Uterus (tissue), 4 donors: ENCODE data around the gene LDB3. TPM values are rescaled to one million over a fixed set of nuclear protein-coding genes. Genes with fewer than 3 reads are reported as not detected.

Source experiments
- DNase-seq, 2 donors: peaks; one replicate each; pipeline ENCODE4 v3.0.0-alpha.2; 2019 to 2020
- H3K27ac ChIP-seq, 2 donors: fragments of 200-600 bp; sonication (generic); 1 replicate in 1 of 2; 2 replicates in 1 of 2; pipeline ENCODE4 v1.5.1; 2016 to 2018
- H3K27me3 ChIP-seq, 2 donors: fragments of 200-600 bp; sonication (generic); one replicate each; pipeline ENCODE4 v1.5.1; 2018 to 2019; ENCODE audit warnings: control low read depth in 1 of 2
- H3K36me3 ChIP-seq, 2 donors: fragments of 200-600 bp; sonication (generic); one replicate each; pipeline ENCODE4 v1.5.1; 2019; ENCODE audit warnings: control low read depth in 1 of 2
- H3K4me1 ChIP-seq, 2 donors: fragments of 200-600 bp; sonication (generic); one replicate each; pipeline ENCODE4 v1.5.1; 2018 to 2019; ENCODE audit warnings: control low read depth in 1 of 2
- H3K4me3 ChIP-seq, 2 donors: fragments of 200-600 bp; sonication (generic); 1 replicate in 1 of 2; 2 replicates in 1 of 2; pipeline ENCODE4 v1.5.1; 2018 to 2019; ENCODE audit warnings: mild to moderate bottlenecking in 1 of 2
- H3K9me3 ChIP-seq, 2 donors: fragments of 200-600 bp; sonication (generic); one replicate each; pipeline ENCODE4 v1.5.1; 2019; ENCODE audit warnings: control low read depth in 1 of 2
- CTCF ChIP-seq, 4 experiments: fragments of 200-600 bp in 2 of 4; fragments of 450-650 bp in 2 of 4; sonication (generic) in 2 of 4; IDR thresholded peaks; one replicate each; pipeline ENCODE4 v1.5.1; 2016 to 2019; ENCODE audit warnings: antibody characterized with exemption in 4 of 4, mild to moderate bottlenecking in 2 of 4, moderate library complexity in 1 of 4
- POLR2A ChIP-seq, 2 donors: fragments of 450-650 bp; IDR thresholded peaks; one replicate each; pipeline ENCODE4 v1.6.1; 2016; ENCODE audit warnings: antibody characterized with exemption in 2 of 2, mild to moderate bottlenecking in 1 of 2, moderate library complexity in 1 of 2
- intact Hi-C: fragments of 100-400 bp; cut with DNase I; formaldehyde crosslinking; loops from one replicate; pipeline ENCODE4 v1.15.1; 2023; ENCODE audit warnings: low total_unique reads
- total RNA-seq, 4 donors: library from RNA; depleted of rRNA in 3 of 4; stranded (reverse); fragments of >200 nt in 3 of 4; gene quantifications; one replicate each; pipeline versions ENCODE4 v1.1.0 to v1.2.4, GENCODE V29; 2014 to 2023
- donor health status: DM: yes; HTN: yes; CAD: no.

Gene LDB3
- total RNA-seq, 4 donors from 2014 or later = 0.97 to 33.4 (median 4.2) TPM

DNA sequence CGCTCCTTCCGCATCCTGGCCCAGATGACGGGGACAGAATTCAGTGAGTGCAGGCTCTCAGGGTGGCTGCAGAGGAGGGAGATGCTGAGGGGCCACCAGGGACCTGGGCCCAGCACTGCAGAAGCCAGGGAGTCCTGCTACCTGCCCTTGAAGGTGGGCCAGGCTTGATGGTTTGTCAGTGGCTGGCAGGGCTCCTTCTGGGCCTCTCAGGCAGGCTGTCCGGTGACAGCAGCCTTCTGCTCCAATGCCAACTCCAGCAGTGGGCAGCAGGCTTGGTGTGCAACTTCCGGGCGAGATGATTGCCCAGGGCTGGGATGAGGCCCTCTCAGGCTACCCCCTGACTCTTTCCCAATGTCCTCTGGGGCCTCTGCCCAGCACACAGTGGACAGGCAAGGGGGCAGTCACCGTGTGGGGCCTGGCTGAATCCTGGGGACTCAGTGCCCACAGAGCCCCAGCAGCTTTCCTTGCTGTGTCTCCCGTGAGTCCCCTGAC is 23.8 kb downstream of the LDB3 start:
- intact Hi-C loops = no loop called here
- no peak overlapping the region for H3K27ac ChIP-seq
- no peaks in the 10 kb centered on the region for H3K27me3 ChIP-seq
- peaks cover 0 to 7% of the 10 kb centered on the region in 2 donors for H3K4me1 ChIP-seq
- H3K4me3 ChIP-seq = no peak overlapping the region
- H3K36me3 ChIP-seq = no peaks in the 10 kb centered on the region
- no peak for TF ChIP-seq POLR2A (IDR thresholded peaks at IDR 0.05)
- no peak for TF ChIP-seq CTCF (IDR thresholded peaks at IDR 0.05)
- no peaks in the 10 kb centered on the region for H3K9me3 ChIP-seq
- DNase-seq = no peak

DNA sequence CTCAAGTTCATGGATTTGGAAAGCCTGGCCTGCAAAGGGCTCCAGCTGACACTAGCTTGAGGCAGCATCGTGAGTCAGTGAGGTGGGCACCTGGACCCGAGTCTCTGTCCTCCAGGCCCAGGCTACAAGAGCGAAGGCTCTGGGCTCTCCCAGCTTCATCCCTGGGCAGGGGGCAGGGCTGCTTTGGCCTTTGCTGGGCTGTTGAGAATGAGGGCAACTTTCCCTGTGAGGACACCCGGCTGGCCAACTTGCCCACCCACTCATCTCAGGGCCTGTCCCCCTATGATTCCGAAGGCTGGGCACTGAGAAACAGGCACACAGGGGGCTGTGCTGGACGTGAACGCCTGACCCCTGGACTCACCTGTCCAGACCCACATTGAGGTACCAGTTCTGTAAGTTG is 24.4 kb downstream of the LDB3 start:
- intact Hi-C loops = no loop called here

DNA sequence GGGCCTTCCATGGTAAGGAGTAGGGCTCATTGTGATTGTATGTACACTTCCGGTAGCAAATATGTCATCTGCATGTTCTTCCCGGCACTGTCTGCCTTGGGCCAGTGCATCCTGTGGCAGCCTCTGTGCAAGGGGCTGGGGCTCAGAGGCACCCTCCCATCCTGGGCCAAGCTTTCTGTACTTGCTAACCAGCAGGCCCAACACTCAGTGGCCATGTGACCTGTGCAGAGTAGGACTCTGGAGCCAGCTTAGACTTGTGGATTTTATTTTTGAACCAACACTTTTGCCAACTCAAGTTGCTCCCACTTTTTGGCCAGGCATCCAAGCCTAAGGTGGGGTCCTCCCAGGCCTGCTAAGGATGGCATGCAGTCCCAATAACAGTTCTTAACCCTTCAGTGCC is 25.0 kb downstream of the LDB3 start:
- Histone ChIP-seq H3K27ac (no peak overlapping the region), H3K4me1 (peaks cover 0 to 7% of the 10 kb centered on the region in 2 donors), H3K27me3 (no peaks in the 10 kb centered on the region), H3K9me3 (no peaks in the 10 kb centered on the region), H3K4me3 (no peak overlapping the region), H3K36me3 (no peaks in the 10 kb centered on the region)
- DNase-seq = no peak
- intact Hi-C loops = no loop called here
- TF ChIP-seq CTCF (IDR thresholded peaks at IDR 0.05) = no peak

More for the DNA sequence above, 24.4 kb downstream of the LDB3 start:
- no peak overlapping the region for H3K27ac ChIP-seq
- H3K4me1 ChIP-seq = peaks cover 0 to 7% of the 10 kb centered on the region in 2 donors
- no peaks in the 10 kb centered on the region for H3K27me3 ChIP-seq
- DNase-seq = no peak
- H3K9me3 ChIP-seq = no peaks in the 10 kb centered on the region
- no peak for TF ChIP-seq CTCF (IDR thresholded peaks at IDR 0.05)
- TF ChIP-seq POLR2A (IDR thresholded peaks at IDR 0.05) = no peak
- no peaks in the 10 kb centered on the region for H3K36me3 ChIP-seq
- no peak overlapping the region for H3K4me3 ChIP-seq

DNA sequence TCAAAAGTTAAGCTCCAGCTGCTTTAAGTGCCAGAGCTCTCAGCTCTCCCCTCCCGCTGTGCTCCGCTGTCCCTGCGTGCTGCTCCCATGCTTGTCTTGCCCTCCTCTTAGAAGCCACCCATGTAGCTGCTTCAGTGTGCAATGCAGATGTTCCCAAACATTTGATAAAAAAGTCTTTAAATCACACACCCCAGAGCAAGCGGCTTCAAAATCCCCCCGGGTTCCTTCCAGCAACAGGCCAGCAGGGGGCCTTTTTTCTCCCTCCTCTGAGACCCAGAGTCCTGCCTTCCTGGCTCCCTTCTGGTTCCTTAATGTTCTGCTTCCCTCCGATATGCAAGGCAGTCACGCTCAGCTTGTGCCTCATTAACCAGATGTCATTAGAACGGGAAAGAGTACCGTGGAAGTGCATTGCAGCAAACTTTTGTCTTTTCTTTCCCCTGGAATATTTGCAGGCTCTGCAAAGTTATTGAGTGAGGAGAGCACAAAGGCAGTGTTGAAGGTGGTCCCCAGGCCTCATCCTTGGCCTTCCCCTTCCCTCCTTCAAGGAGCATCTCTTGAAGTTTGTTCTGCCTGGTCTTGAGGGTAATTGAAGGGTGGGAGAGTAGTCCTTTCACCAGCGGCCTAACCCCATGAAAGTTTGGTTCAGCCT is 25.5 kb downstream of the LDB3 start:
- Histone ChIP-seq H3K27me3 (no peaks in the 10 kb centered on the region), H3K27ac (no peak overlapping the region), H3K4me1 (peaks cover 0 to 7% of the 10 kb centered on the region in 2 donors), H3K4me3 (no peak overlapping the region), H3K9me3 (no peaks in the 10 kb centered on the region), H3K36me3 (no peaks in the 10 kb centered on the region)
- peak; percentile 62 to 69 for DNase-seq
- TF ChIP-seq POLR2A (IDR thresholded peaks at IDR 0.05) = no peak
- peak; percentile 35 to 55 (median 50) for TF ChIP-seq CTCF (IDR thresholded peaks at IDR 0.05)
- intact Hi-C loops = no loop called here

DNA sequence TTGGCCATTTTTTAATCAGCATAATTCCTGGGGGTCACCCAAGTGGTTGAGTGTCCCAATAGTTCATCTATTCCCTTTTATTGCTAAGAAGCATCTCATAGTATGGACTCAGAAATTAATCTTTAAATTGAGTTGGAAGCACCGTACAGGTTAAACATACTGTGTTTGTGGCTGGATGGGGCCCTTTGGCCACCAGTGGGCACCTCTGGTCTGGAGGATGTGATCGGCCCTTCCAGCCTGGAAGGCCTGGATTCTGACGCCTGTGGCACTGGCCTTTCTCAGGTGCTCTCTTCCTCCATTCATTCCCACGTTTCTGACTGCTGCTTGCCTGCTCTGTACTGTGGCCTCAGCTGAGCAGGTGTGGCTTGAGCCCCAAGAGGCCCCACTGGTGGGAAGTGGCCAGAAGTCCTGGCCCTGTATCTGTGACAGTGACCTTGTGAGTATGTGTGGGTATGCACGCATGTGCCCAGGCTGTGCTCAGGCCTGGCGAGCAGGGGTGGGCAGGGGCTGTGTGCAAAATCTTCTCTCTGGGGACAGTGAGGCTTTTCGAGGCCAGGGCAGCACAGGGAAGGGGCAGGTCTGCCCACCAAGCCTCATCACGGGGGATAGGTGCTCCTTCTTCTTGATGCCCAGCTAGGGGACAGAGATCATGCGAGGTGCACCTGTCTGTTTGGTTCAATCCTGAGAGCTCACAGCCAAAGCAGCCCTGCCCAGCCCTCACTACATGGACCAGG is 30.1 kb downstream of the LDB3 start:
- peaks cover 0 to 4% of the 10 kb centered on the region in 2 donors for H3K4me1 ChIP-seq
- H3K27me3 ChIP-seq = no peaks in the 10 kb centered on the region
- H3K27ac ChIP-seq = no peak overlapping the region
- TF ChIP-seq POLR2A (IDR thresholded peaks at IDR 0.05) = no peak
- TF ChIP-seq CTCF (IDR thresholded peaks at IDR 0.05) = no peak
- H3K9me3 ChIP-seq = no peaks in the 10 kb centered on the region
- intact Hi-C loops = no loop called here
- DNase-seq = no peak
- no peak overlapping the region for H3K4me3 ChIP-seq
- no peaks in the 10 kb centered on the region for H3K36me3 ChIP-seq
